ENCODE data around the gene DCST1. TPM values are rescaled to one million over a fixed set of nuclear protein-coding genes. Genes with fewer than 3 reads are reported as not detected.

DCST1 gene
- total RNA-seq, 1 experiment from 2014 or later: 0.15 TPM

GRCh38 chr1:155084722-155085503, 51.3 kb downstream of the DCST1 start:
- peak; percentile 97 for DNase-seq (ENCODE audit: low spot score)
- H3K4me3 Mint-ChIP-seq: peak overlapping the region; percentile 95
- H3K27ac Mint-ChIP-seq: peak overlapping the region; percentile 74
- ChIA-PET POLR2A (interaction anchor here (0.6 to 1.3 kb wide), 7 partner anchors 15 to 111 kb away, joined by 3 to 10 read pairs (median 4); partner anchors contain the start of genes EFNA4 and KRTCAP2), CTCF (interaction anchor here (0.6 to 3.1 kb wide), 79 partner anchors 9 to 604 kb away, joined by 3 to 156 read pairs (median 5); partner anchors contain the start of genes ADAM15, CKS1B, DPM3 and EFNA1)
- ATAC-seq: peak; percentile 67
- H3K27me3 Mint-ChIP-seq (ENCODE audit: low read depth): peaks cover 45% of the 10 kb centered on the region
- H3K36me3 Mint-ChIP-seq: no peaks in the 10 kb centered on the region
- no peaks in the 10 kb centered on the region for H3K9me3 Mint-ChIP-seq
- peaks cover 35% of the 10 kb centered on the region for H3K4me1 Mint-ChIP-seq
- TF ChIP-seq ZNF138 (CRISPR knock-in tag; conservative IDR thresholded peaks at IDR 0.05): peak; percentile 92
- TF ChIP-seq ZBTB21 (CRISPR knock-in tag; IDR thresholded peaks at IDR 0.05; ENCODE audit: borderline replicate concordance): peak; percentile 92
- TF ChIP-seq MAX (CRISPR knock-in tag; IDR thresholded peaks at IDR 0.05): peak; percentile 43; the same call in 1 of the 2 replicates
- no peak for TF ChIP-seq CREM (CRISPR knock-in tag; IDR thresholded peaks at IDR 0.05)
- no peak for TF ChIP-seq EMX1 (CRISPR knock-in tag; IDR thresholded peaks at IDR 0.05)
- TF ChIP-seq USF2 (CRISPR knock-in tag; IDR thresholded peaks at IDR 0.05): peak; percentile 61
- TF ChIP-seq PRDM15 (CRISPR knock-in tag; IDR thresholded peaks at IDR 0.05): peak; percentile 80
- peak; percentile 92; the same call in 1 of the 2 replicates for TF ChIP-seq CBFB (CRISPR knock-in tag; IDR thresholded peaks at IDR 0.05; ENCODE audit: low read depth)
- TF ChIP-seq CTCF (IDR thresholded peaks at IDR 0.05): peak; percentile 90
- TF ChIP-seq ZNF121 (CRISPR knock-in tag; IDR thresholded peaks at IDR 0.05): no peak
- TF ChIP-seq TEAD1 (CRISPR knock-in tag; IDR thresholded peaks at IDR 0.05): peak; percentile 46; the same call in 1 of the 2 replicates
- 0 out of 2 replicates have a peak, but pooled peaks have one; percentile 47 for TF ChIP-seq FOXP4 (CRISPR knock-in tag; IDR thresholded peaks at IDR 0.05)
- no peak for TF ChIP-seq GTF2I (CRISPR knock-in tag; conservative IDR thresholded peaks at IDR 0.05)
- no peak; the same call in 1 of the 2 replicates for TF ChIP-seq E2F5 (CRISPR knock-in tag; IDR thresholded peaks at IDR 0.05)
- peak; percentile 86 for TF ChIP-seq SP1 (CRISPR knock-in tag; conservative IDR thresholded peaks at IDR 0.05)
- TF ChIP-seq ZBTB43 (CRISPR knock-in tag; IDR thresholded peaks at IDR 0.05): 0 out of 2 replicates have a peak, but pooled peaks have one; percentile 24
- peak; percentile 84; the same call in 1 of the 2 replicates for TF ChIP-seq TP53 (CRISPR knock-in tag; IDR thresholded peaks at IDR 0.05)
- 0 out of 2 replicates have a peak, but pooled peaks have one; percentile 2 for TF ChIP-seq FOXP1 (CRISPR knock-in tag; IDR thresholded peaks at IDR 0.05; ENCODE audit: borderline replicate concordance)
- TF ChIP-seq ARID4B (CRISPR knock-in tag; IDR thresholded peaks at IDR 0.05; ENCODE audit: borderline replicate concordance): peak; percentile 36; the same call in 1 of the 2 replicates
- TF ChIP-seq NR3C1 (CRISPR knock-in tag; conservative IDR thresholded peaks at IDR 0.05; ENCODE audit: low read depth): no peak
